Gastrocnemius medialis (tissue), 4 donors: ENCODE data around the gene DDRGK1.

Experiments
- POLR2A ChIP-seq, 2 donors: fragments of 450-650 bp; IDR thresholded peaks; one replicate each; pipeline ENCODE4 v1.6.1; 2017; ENCODE audit warnings: antibody characterized with exemption in 2 of 2, mild to moderate bottlenecking in 2 of 2, moderate library complexity in 2 of 2
- TF ChIP-seq, protein P1 (sequence below), 5 experiments: fragments of 450-650 bp in 3 of 5; fragments of 200-600 bp in 2 of 5; sonication (generic) in 2 of 5; IDR thresholded peaks in 4 of 5; conservative IDR thresholded peaks in 1 of 5; 1 replicate in 4 of 5; 2 replicates in 1 of 5; pipeline ENCODE4 v1.5.1; 2016 to 2019; ENCODE audit warnings: antibody characterized with exemption in 5 of 5, mild to moderate bottlenecking in 3 of 5, moderate library complexity in 3 of 5

DNA sequence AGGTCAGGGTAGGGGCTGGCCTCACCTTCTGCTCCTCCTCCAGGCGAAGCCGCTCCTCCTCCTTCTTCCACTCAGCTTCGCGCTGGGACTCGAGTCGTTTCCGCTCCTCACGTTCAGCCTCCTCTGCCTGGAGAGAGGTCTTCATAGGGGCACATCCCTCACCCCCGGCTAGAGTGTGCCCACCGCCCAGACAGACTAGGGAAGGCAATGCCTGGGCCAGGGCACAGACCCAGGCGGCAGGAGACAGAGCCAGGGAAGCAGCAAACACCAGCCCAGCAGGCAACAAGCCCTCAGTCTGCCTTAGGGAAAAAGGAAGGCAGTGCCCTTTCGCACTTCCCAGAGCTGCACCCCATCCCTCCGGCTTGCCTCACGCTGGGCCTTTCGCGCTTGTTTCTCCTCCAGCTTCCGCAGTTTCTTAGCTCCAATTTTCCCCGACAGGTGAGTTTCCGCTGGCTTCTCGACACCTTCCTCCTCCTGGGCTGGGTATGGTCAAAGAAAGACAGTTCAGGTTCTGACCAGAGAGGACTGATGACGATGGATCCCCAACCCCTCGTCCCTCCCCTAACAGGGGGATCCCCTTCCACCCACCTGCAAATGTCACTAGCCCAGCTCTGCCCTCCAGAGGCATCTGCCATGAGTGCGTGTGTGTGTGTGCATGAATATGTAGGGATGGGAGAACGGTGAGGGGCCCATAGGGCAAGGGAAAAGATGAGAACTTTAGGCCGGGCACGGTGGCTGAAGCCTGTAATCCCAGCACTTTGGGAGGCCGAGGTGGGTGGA lies 4.3 kb downstream of the DDRGK1 start:
- TF ChIP-seq, protein P1, sequence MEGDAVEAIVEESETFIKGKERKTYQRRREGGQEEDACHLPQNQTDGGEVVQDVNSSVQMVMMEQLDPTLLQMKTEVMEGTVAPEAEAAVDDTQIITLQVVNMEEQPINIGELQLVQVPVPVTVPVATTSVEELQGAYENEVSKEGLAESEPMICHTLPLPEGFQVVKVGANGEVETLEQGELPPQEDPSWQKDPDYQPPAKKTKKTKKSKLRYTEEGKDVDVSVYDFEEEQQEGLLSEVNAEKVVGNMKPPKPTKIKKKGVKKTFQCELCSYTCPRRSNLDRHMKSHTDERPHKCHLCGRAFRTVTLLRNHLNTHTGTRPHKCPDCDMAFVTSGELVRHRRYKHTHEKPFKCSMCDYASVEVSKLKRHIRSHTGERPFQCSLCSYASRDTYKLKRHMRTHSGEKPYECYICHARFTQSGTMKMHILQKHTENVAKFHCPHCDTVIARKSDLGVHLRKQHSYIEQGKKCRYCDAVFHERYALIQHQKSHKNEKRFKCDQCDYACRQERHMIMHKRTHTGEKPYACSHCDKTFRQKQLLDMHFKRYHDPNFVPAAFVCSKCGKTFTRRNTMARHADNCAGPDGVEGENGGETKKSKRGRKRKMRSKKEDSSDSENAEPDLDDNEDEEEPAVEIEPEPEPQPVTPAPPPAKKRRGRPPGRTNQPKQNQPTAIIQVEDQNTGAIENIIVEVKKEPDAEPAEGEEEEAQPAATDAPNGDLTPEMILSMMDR (IDR thresholded peaks at IDR 0.05 in 4 of 5, conservative IDR thresholded peaks at IDR 0.05 in 1 of 5): no peak
- no peak for TF ChIP-seq POLR2A (IDR thresholded peaks at IDR 0.05)
